Measurements from ENCODE around the gene OR5B12. TPM values are rescaled to one million over a fixed set of nuclear protein-coding genes. Genes with fewer than 3 reads are reported as not detected.

OR5B12 gene
- polyA plus RNA-seq, 1 of the 3 experiments (the other 2 are of a cell fraction) = not detected

DNA sequence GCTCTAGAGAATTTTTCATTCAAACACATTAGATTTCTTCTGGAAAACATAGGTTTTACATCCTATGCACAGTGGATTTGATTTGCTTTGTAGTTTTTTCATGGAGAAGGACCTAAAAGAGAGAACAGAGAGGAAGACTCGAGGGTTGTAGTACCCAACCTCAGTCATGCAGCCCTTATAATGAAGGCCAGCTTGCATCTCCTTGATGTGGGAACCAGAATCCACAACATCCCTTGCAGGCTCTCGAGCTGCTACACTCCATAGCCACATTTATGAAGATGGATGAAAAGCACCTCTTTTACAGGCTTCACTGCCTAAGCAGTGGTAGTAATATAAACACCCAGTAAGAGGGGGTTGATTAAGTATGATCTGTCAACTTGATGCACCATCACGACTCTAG is 9.5 kb upstream of the OR5B12 start:
- Histone ChIP-seq H3F3A (replicated peaks; ENCODE audit: insufficient read depth) (no peaks in the 10 kb centered on the region), H4K20me1 (ENCODE audit: insufficient read depth) (no peaks in the 10 kb centered on the region), H3K4me3 (ENCODE audit: low read depth in 2 of 2, low read length in 1 of 2) (no peak overlapping the region), H3K9me3 (no peaks in the 10 kb centered on the region; the same call in 1 of the 2 replicates), H3K36me3 (replicated peaks in 1 of 2; ENCODE audit: control insufficient read depth in 1 of 2, insufficient read depth in 2 of 2, low read length in 1 of 2) (no peaks in the 10 kb centered on the region), H3K9me2 (no peaks in the 10 kb centered on the region), H3K27ac (ENCODE audit: low read depth in 2 of 2, low read length in 1 of 2) (no peak overlapping the region), H3K27me3 (ENCODE audit: insufficient read depth) (no peaks in the 10 kb centered on the region), H3K4me2 (no peak overlapping the region), H3K9ac (no peak overlapping the region), H3K79me2 (ENCODE audit: insufficient read depth) (no peaks in the 10 kb centered on the region), H2AFZ (ENCODE audit: low read depth) (no peak overlapping the region), H3K4me1 (ENCODE audit: control insufficient read depth in 1 of 2, insufficient read depth in 2 of 2, low read depth in 1 of 2, low read length in 1 of 2) (no peaks in the 10 kb centered on the region)
- 0% methylated on average over 3 of the region's 3 CpGs for WGBS (ENCODE audit: low lambda C conversion rate)
- CTCF ChIA-PET = no interaction called here
- POLR2A ChIA-PET = no interaction called here
- TF ChIP-seq YY1 (IDR thresholded peaks at IDR 0.05; ENCODE audit: low read depth) (no peak), TEAD4 (IDR thresholded peaks at IDR 0.05; ENCODE audit: borderline replicate concordance, insufficient read depth) (no peak), CHD2 (IDR thresholded peaks at IDR 0.05; ENCODE audit: low read length, partially characterized antibody) (no peak), RCOR1 (IDR thresholded peaks at IDR 0.05; ENCODE audit: low read length) (no peak), FOXJ3 (CRISPR knock-in tag; IDR thresholded peaks at IDR 0.05) (no peak), POLR2AphosphoS5 (IDR thresholded peaks at IDR 0.05; ENCODE audit: low read depth, low read length) (no peak), GABPA (IDR thresholded peaks at IDR 0.05; ENCODE audit: low read depth) (no peak), MXI1 (IDR thresholded peaks at IDR 0.05; ENCODE audit: low read depth, low read length) (no peak), MEF2A (IDR thresholded peaks at IDR 0.05; ENCODE audit: borderline replicate concordance, low read depth) (no peak), NFIC (IDR thresholded peaks at IDR 0.05; ENCODE audit: borderline replicate concordance) (no peak)
- TF ChIP-seq, protein P1, sequence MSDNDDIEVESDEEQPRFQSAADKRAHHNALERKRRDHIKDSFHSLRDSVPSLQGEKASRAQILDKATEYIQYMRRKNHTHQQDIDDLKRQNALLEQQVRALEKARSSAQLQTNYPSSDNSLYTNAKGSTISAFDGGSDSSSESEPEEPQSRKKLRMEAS (IDR thresholded peaks at IDR 0.05; ENCODE audit: low read depth) = no peak
- TF ChIP-seq, protein P2, sequence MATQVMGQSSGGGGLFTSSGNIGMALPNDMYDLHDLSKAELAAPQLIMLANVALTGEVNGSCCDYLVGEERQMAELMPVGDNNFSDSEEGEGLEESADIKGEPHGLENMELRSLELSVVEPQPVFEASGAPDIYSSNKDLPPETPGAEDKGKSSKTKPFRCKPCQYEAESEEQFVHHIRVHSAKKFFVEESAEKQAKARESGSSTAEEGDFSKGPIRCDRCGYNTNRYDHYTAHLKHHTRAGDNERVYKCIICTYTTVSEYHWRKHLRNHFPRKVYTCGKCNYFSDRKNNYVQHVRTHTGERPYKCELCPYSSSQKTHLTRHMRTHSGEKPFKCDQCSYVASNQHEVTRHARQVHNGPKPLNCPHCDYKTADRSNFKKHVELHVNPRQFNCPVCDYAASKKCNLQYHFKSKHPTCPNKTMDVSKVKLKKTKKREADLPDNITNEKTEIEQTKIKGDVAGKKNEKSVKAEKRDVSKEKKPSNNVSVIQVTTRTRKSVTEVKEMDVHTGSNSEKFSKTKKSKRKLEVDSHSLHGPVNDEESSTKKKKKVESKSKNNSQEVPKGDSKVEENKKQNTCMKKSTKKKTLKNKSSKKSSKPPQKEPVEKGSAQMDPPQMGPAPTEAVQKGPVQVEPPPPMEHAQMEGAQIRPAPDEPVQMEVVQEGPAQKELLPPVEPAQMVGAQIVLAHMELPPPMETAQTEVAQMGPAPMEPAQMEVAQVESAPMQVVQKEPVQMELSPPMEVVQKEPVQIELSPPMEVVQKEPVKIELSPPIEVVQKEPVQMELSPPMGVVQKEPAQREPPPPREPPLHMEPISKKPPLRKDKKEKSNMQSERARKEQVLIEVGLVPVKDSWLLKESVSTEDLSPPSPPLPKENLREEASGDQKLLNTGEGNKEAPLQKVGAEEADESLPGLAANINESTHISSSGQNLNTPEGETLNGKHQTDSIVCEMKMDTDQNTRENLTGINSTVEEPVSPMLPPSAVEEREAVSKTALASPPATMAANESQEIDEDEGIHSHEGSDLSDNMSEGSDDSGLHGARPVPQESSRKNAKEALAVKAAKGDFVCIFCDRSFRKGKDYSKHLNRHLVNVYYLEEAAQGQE (IDR thresholded peaks at IDR 0.05; ENCODE audit: low read depth, low read length) = no peak
- TF ChIP-seq, protein P3, sequence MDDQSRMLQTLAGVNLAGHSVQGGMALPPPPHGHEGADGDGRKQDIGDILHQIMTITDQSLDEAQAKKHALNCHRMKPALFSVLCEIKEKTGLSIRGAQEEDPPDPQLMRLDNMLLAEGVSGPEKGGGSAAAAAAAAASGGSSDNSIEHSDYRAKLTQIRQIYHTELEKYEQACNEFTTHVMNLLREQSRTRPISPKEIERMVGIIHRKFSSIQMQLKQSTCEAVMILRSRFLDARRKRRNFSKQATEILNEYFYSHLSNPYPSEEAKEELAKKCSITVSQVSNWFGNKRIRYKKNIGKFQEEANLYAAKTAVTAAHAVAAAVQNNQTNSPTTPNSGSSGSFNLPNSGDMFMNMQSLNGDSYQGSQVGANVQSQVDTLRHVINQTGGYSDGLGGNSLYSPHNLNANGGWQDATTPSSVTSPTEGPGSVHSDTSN (IDR thresholded peaks at IDR 0.05) = no peak
- TF ChIP-seq, protein P4, sequence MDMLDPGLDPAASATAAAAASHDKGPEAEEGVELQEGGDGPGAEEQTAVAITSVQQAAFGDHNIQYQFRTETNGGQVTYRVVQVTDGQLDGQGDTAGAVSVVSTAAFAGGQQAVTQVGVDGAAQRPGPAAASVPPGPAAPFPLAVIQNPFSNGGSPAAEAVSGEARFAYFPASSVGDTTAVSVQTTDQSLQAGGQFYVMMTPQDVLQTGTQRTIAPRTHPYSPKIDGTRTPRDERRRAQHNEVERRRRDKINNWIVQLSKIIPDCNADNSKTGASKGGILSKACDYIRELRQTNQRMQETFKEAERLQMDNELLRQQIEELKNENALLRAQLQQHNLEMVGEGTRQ (IDR thresholded peaks at IDR 0.05; ENCODE audit: borderline replicate concordance, low read depth, low read length) = no peak
- DNase-seq = no peak
